GM23338 (cell line): Measurements from ENCODE around the gene CRKL. TPM values are rescaled to one million over a fixed set of nuclear protein-coding genes. Genes with fewer than 3 reads are reported as not detected.

Experiments used
- ATAC-seq: fragments of 200-7000 bp; cut with Tn5 transposase; 3 replicates; pipeline ENCODE4 v1.9.1; 2020
- DNase-seq: peaks from one replicate; pipeline ENCODE4 v3.0.0-alpha.2; 2015; ENCODE audit warnings: low spot score
- H2AFZ ChIP-seq: fragments of 200-600 bp; sonication (generic); 2 replicates; pipeline ENCODE4 v1.8.0; 2016; ENCODE audit warnings: antibody characterized with exemption, mild to moderate bottlenecking, moderate library complexity
- H3F3A ChIP-seq: fragments of 200-600 bp; sonication (generic); replicated peaks from 2 replicates; pipeline ENCODE4 v1.8.0; 2017; ENCODE audit warnings: antibody characterized with exemption, mixed run types, low read depth
- H3K27ac ChIP-seq: fragments of 200-600 bp; sonication (generic); 2 replicates; pipeline ENCODE4 v1.6.1; 2016; ENCODE audit warnings: low read depth
- H3K27me3 ChIP-seq: fragments of 200-600 bp; sonication (generic); 2 replicates; pipeline ENCODE4 v1.8.0; 2016; ENCODE audit warnings: mild to moderate bottlenecking, mixed run types, moderate library complexity; ENCODE audit not compliant: insufficient read depth
- H3K36me3 ChIP-seq: fragments of 200-600 bp; sonication (generic); 2 replicates; pipeline ENCODE4 v1.8.0; 2016; ENCODE audit warnings: mild to moderate bottlenecking; ENCODE audit not compliant: insufficient read depth
- H3K4me1 ChIP-seq: fragments of 200-600 bp; sonication (generic); 2 replicates; pipeline ENCODE4 v1.8.0; 2016; ENCODE audit warnings: mild to moderate bottlenecking, moderate library complexity; ENCODE audit not compliant: insufficient read depth
- H3K4me2 ChIP-seq: fragments of 200-600 bp; sonication (generic); 2 replicates; pipeline ENCODE4 v1.7.1; 2017; ENCODE audit warnings: mixed run types
- H3K4me3 ChIP-seq: fragments of 200-600 bp; sonication (generic); 2 replicates; pipeline ENCODE4 v1.6.1; 2016; ENCODE audit warnings: mixed run types
- H3K79me2 ChIP-seq: fragments of 200-600 bp; sonication (generic); replicated peaks from 2 replicates; pipeline ENCODE4 v1.8.0; 2017; ENCODE audit warnings: mild to moderate bottlenecking; ENCODE audit not compliant: insufficient read depth
- H3K9me2 ChIP-seq: fragments of 200-600 bp; sonication (generic); 2 replicates; pipeline ENCODE4 v1.8.0; 2017; ENCODE audit not compliant: insufficient read depth
- H4K20me1 ChIP-seq: fragments of 200-600 bp; sonication (generic); replicated peaks from 2 replicates; pipeline ENCODE4 v1.8.0; 2017; ENCODE audit warnings: mild to moderate bottlenecking; ENCODE audit not compliant: insufficient read depth
- H3K27ac Mint-ChIP-seq: 2 replicates; pipeline ENCODE4 v1.8.0; 2020; ENCODE audit warnings: inconsistent platforms, mild to moderate bottlenecking, moderate library complexity, mixed read lengths
- H3K27me3 Mint-ChIP-seq: 3 replicates; pipeline ENCODE4 v1.8.0; 2022; ENCODE audit warnings: low read depth, mild to moderate bottlenecking, moderate library complexity, mixed read lengths, inconsistent platforms; ENCODE audit not compliant: insufficient read depth, poor library complexity
- H3K36me3 Mint-ChIP-seq: 3 replicates; pipeline ENCODE4 v1.8.0; 2021; ENCODE audit warnings: low read depth, mild to moderate bottlenecking, inconsistent platforms, moderate library complexity, mixed read lengths
- H3K4me1 Mint-ChIP-seq: 3 replicates; pipeline ENCODE4 v1.8.0; 2020; ENCODE audit warnings: mild to moderate bottlenecking, inconsistent platforms, mixed read lengths
- H3K4me3 Mint-ChIP-seq: 3 replicates; pipeline ENCODE4 v1.8.0; 2021; ENCODE audit warnings: moderate library complexity, mild to moderate bottlenecking, inconsistent platforms, mixed read lengths
- H3K9me3 Mint-ChIP-seq: 3 replicates; pipeline ENCODE4 v1.8.0; 2020; ENCODE audit warnings: moderate library complexity, mild to moderate bottlenecking, inconsistent platforms, mixed read lengths
- CREB1 ChIP-seq: fragments of 250-450 bp; sonication (Bioruptor Pico); IDR thresholded peaks from 2 replicates; pipeline ENCODE4 v1.5.0; 2020; ENCODE audit warnings: low read depth, mild to moderate bottlenecking, moderate library complexity
- EZH2 ChIP-seq: fragments of 200-600 bp; sonication (generic); IDR thresholded peaks from one replicate; pipeline ENCODE4 v1.8.0; 2017; ENCODE audit warnings: antibody characterized with exemption, mild to moderate bottlenecking, low read depth; ENCODE audit not compliant: unreplicated experiment
- EZH2phosphoT487 ChIP-seq: fragments of 200-600 bp; sonication (generic); IDR thresholded peaks from one replicate; pipeline ENCODE4 v1.8.1; 2018; ENCODE audit warnings: antibody characterized with exemption; ENCODE audit not compliant: unreplicated experiment
- JUNB ChIP-seq: IDR thresholded peaks from one replicate; pipeline ENCODE4 v1.6.1; 2016; ENCODE audit warnings: antibody characterized with exemption; ENCODE audit not compliant: unreplicated experiment
- NANOG ChIP-seq: IDR thresholded peaks from 2 replicates; pipeline ENCODE4 v1.6.1; 2016; ENCODE audit warnings: antibody characterized with exemption, borderline replicate concordance
- POLR2AphosphoS5 ChIP-seq: IDR thresholded peaks from 2 replicates; pipeline ENCODE4 v1.6.1; 2016; ENCODE audit warnings: antibody characterized with exemption, low read depth
- STAT1 ChIP-seq: IDR thresholded peaks from one replicate; pipeline ENCODE4 v1.6.1; 2016; ENCODE audit warnings: antibody characterized with exemption; ENCODE audit not compliant: unreplicated experiment
- polyA plus RNA-seq: library from polyadenylated mRNA; unstranded; fragments of >200 nt; fragmentation: Nextera tagmentation; extraction: Ambion mirVana; gene quantifications from 2 replicates; pipeline ENCODE4 v1.2.1, GENCODE V29; 2016
- total RNA-seq: library from RNA; depleted of rRNA; stranded (reverse); fragments of >200 nt; shearing (Covaris generic); gene quantifications from 2 replicates; pipeline ENCODE4 v1.2.3, GENCODE V29; 2014
- TF ChIP-seq, protein P1 (sequence below): IDR thresholded peaks from 2 replicates; pipeline ENCODE4 v1.6.1; 2016; ENCODE audit warnings: antibody characterized with exemption
- TF ChIP-seq, protein P2 (sequence below): fragments of 250-450 bp; sonication (Bioruptor Pico); IDR thresholded peaks from 2 replicates; pipeline ENCODE4 v1.5.0; 2020; ENCODE audit warnings: mild to moderate bottlenecking, moderate library complexity
- TF ChIP-seq, protein P3 (sequence below), 2 experiments: fragments of 200-600 bp in 1 of 2; sonication (generic) in 1 of 2; conservative IDR thresholded peaks; 2 replicates each; pipeline versions ENCODE4 v1.5.1 to v1.6.1; 2016 to 2017; ENCODE audit warnings: antibody characterized with exemption in 2 of 2, low read depth in 2 of 2, mild to moderate bottlenecking in 2 of 2, moderate library complexity in 1 of 2
- TF ChIP-seq, protein P4 (sequence below): IDR thresholded peaks from one replicate; pipeline ENCODE4 v1.6.1; 2018; ENCODE audit warnings: antibody characterized with exemption; ENCODE audit not compliant: unreplicated experiment

CRKL gene
- total and polyA plus RNA-seq, 2 experiments from 2014 or later: 39.5 to 104 TPM

DNA sequence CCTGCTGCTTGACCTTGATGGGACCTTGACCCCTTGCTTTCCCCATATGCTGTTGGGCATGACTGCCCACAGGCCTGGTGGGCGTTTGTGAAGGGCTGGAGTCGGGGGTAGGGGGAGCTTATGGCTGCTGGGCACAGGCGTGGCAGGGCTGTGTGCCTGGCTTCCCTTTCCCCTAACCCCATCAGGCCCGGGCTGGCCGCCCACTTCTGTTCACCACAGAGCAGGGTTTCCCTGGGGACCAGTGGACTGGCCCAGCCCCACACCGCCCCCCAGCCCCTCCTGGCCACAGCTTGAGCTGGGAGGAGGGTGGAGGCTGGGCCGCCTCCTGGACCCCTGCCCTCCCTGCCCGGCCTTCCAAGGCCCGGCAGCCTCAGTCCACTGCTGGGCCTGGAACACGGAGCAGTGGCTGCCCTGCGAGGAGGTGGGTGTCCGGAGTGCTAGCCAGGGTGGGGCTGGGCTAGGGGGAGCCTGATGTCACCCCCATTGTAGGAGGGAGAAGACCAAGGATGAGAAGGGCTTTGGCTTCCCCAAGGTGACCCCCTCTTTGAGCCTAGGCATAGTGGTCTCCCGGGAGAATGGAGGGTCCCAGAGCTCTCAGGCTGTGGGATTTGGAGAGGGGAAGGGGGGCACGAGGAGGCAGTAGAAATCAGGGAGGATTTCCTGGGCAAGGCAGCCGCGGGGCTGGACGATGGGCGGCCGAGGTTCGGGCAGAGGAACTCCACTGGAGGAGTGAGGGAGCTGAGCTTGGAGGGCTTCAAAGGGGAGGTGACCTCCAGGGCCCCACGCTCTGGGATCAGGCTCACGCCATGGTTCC, 49.9 kb downstream of the CRKL start, which contains the start of gene AIFM3:
TSS of gene AIFM3 (plus strand) at position 373 of the 814 bp plus-strand sequence. CDS start 690 bp downstream, outside the sequence.
- H3K4me1 ChIP-seq: peaks cover 3% of the 10 kb centered on the region; the same call in 1 of the 2 replicates
- no peak within 1 kb of the TSS for H3K4me3 ChIP-seq
- ATAC-seq (no peak), DNase-seq (no peak)
- H3K4me3 Mint-ChIP-seq: peak within 1 kb of the TSS; percentile 23; the same call in 1 of the 3 replicates
- H3K9me2 ChIP-seq: no peaks in the 10 kb centered on the region
- no peaks in the 10 kb centered on the region for H3K9me3 Mint-ChIP-seq
- H3K36me3 Mint-ChIP-seq: no peaks in the 10 kb centered on the region; the same call in 2 of the 3 replicates
- H2AFZ ChIP-seq: no peak within 1 kb of the TSS
- H3K27ac Mint-ChIP-seq: no peak within 1 kb of the TSS
- TF ChIP-seq CREB1 (CRISPR knock-in tag): no peak
- TF ChIP-seq, protein P1, sequence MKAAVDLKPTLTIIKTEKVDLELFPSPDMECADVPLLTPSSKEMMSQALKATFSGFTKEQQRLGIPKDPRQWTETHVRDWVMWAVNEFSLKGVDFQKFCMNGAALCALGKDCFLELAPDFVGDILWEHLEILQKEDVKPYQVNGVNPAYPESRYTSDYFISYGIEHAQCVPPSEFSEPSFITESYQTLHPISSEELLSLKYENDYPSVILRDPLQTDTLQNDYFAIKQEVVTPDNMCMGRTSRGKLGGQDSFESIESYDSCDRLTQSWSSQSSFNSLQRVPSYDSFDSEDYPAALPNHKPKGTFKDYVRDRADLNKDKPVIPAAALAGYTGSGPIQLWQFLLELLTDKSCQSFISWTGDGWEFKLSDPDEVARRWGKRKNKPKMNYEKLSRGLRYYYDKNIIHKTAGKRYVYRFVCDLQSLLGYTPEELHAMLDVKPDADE: no peak
- TF ChIP-seq EZH2: no peak
- TF ChIP-seq, protein P2, sequence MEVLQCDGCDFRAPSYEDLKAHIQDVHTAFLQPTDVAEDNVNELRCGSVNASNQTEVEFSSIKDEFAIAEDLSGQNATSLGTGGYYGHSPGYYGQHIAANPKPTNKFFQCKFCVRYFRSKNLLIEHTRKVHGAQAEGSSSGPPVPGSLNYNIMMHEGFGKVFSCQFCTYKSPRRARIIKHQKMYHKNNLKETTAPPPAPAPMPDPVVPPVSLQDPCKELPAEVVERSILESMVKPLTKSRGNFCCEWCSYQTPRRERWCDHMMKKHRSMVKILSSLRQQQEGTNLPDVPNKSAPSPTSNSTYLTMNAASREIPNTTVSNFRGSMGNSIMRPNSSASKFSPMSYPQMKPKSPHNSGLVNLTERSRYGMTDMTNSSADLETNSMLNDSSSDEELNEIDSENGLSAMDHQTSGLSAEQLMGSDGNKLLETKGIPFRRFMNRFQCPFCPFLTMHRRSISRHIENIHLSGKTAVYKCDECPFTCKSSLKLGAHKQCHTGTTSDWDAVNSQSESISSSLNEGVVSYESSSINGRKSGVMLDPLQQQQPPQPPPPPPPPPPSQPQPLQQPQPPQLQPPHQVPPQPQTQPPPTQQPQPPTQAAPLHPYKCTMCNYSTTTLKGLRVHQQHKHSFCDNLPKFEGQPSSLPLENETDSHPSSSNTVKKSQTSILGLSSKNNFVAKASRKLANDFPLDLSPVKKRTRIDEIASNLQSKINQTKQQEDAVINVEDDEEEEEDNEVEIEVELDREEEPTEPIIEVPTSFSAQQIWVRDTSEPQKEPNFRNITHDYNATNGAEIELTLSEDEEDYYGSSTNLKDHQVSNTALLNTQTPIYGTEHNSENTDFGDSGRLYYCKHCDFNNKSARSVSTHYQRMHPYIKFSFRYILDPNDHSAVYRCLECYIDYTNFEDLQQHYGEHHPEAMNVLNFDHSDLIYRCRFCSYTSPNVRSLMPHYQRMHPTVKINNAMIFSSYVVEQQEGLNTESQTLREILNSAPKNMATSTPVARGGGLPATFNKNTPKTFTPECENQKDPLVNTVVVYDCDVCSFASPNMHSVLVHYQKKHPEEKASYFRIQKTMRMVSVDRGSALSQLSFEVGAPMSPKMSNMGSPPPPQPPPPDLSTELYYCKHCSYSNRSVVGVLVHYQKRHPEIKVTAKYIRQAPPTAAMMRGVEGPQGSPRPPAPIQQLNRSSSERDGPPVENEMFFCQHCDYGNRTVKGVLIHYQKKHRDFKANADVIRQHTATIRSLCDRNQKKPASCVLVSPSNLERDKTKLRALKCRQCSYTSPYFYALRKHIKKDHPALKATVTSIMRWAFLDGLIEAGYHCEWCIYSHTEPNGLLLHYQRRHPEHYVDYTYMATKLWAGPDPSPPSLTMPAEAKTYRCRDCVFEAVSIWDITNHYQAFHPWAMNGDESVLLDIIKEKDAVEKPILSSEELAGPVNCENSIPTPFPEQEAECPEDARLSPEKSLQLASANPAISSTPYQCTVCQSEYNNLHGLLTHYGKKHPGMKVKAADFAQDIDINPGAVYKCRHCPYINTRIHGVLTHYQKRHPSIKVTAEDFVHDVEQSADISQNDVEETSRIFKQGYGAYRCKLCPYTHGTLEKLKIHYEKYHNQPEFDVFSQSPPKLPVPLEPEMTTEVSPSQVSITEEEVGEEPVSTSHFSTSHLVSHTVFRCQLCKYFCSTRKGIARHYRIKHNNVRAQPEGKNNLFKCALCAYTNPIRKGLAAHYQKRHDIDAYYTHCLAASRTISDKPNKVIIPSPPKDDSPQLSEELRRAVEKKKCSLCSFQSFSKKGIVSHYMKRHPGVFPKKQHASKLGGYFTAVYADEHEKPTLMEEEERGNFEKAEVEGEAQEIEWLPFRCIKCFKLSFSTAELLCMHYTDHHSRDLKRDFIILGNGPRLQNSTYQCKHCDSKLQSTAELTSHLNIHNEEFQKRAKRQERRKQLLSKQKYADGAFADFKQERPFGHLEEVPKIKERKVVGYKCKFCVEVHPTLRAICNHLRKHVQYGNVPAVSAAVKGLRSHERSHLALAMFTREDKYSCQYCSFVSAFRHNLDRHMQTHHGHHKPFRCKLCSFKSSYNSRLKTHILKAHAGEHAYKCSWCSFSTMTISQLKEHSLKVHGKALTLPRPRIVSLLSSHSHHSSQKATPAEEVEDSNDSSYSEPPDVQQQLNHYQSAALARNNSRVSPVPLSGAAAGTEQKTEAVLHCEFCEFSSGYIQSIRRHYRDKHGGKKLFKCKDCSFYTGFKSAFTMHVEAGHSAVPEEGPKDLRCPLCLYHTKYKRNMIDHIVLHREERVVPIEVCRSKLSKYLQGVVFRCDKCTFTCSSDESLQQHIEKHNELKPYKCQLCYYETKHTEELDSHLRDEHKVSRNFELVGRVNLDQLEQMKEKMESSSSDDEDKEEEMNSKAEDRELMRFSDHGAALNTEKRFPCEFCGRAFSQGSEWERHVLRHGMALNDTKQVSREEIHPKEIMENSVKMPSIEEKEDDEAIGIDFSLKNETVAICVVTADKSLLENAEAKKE (CRISPR knock-in tag): no peak
- TF ChIP-seq, protein P3, sequence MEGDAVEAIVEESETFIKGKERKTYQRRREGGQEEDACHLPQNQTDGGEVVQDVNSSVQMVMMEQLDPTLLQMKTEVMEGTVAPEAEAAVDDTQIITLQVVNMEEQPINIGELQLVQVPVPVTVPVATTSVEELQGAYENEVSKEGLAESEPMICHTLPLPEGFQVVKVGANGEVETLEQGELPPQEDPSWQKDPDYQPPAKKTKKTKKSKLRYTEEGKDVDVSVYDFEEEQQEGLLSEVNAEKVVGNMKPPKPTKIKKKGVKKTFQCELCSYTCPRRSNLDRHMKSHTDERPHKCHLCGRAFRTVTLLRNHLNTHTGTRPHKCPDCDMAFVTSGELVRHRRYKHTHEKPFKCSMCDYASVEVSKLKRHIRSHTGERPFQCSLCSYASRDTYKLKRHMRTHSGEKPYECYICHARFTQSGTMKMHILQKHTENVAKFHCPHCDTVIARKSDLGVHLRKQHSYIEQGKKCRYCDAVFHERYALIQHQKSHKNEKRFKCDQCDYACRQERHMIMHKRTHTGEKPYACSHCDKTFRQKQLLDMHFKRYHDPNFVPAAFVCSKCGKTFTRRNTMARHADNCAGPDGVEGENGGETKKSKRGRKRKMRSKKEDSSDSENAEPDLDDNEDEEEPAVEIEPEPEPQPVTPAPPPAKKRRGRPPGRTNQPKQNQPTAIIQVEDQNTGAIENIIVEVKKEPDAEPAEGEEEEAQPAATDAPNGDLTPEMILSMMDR (conservative IDR thresholded peaks at IDR 0.05; ENCODE audit: low read depth in 2 of 2): no peak
- TF ChIP-seq STAT1: no peak
- no peak for TF ChIP-seq POLR2AphosphoS5
- no peak for TF ChIP-seq EZH2phosphoT487
- TF ChIP-seq, protein P4, sequence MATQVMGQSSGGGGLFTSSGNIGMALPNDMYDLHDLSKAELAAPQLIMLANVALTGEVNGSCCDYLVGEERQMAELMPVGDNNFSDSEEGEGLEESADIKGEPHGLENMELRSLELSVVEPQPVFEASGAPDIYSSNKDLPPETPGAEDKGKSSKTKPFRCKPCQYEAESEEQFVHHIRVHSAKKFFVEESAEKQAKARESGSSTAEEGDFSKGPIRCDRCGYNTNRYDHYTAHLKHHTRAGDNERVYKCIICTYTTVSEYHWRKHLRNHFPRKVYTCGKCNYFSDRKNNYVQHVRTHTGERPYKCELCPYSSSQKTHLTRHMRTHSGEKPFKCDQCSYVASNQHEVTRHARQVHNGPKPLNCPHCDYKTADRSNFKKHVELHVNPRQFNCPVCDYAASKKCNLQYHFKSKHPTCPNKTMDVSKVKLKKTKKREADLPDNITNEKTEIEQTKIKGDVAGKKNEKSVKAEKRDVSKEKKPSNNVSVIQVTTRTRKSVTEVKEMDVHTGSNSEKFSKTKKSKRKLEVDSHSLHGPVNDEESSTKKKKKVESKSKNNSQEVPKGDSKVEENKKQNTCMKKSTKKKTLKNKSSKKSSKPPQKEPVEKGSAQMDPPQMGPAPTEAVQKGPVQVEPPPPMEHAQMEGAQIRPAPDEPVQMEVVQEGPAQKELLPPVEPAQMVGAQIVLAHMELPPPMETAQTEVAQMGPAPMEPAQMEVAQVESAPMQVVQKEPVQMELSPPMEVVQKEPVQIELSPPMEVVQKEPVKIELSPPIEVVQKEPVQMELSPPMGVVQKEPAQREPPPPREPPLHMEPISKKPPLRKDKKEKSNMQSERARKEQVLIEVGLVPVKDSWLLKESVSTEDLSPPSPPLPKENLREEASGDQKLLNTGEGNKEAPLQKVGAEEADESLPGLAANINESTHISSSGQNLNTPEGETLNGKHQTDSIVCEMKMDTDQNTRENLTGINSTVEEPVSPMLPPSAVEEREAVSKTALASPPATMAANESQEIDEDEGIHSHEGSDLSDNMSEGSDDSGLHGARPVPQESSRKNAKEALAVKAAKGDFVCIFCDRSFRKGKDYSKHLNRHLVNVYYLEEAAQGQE: no peak
- TF ChIP-seq JUNB: no peak
- no peak for TF ChIP-seq NANOG
- H3F3A ChIP-seq: no peaks in the 10 kb centered on the region
- peaks cover 91% of the 10 kb centered on the region for H3K27me3 ChIP-seq
- no peaks in the 10 kb centered on the region for H3K36me3 ChIP-seq
- peaks cover 22% of the 10 kb centered on the region for H3K4me1 Mint-ChIP-seq
- peak within 1 kb of the TSS; percentile 67; the same call in 1 of the 2 replicates for H3K4me2 ChIP-seq
- no peaks in the 10 kb centered on the region for H3K79me2 ChIP-seq
- no peak within 1 kb of the TSS for H3K27ac ChIP-seq
- peaks cover 62% of the 10 kb centered on the region for H3K27me3 Mint-ChIP-seq
- peaks cover 3% of the 10 kb centered on the region; the same call in 1 of the 2 replicates for H4K20me1 ChIP-seq
